ENCODE data around the gene KBTBD2.
"Not testable (repeated sequence)": the region's sequence is repeated elsewhere in the genome, so short reads cannot be mapped to it uniquely, and the experiment has no call there.

The KBTBD2 gene

GRCh38 chr7:32848655-32849054 lies 42.9 kb downstream of the KBTBD2 start:
- DNase-seq (ENCODE audit: low read depth); H3K4me3 ChIP-seq (ENCODE audit: low read depth, low read length); in situ Hi-C loops (cut with HindIII; ENCODE audit: low sequenced_read_pairs): not testable (repeated sequence)

- no peak overlapping the region for H3K4me3 ChIP-seq (ENCODE audit: low read depth, low read length)
- TF ChIP-seq, protein P1, sequence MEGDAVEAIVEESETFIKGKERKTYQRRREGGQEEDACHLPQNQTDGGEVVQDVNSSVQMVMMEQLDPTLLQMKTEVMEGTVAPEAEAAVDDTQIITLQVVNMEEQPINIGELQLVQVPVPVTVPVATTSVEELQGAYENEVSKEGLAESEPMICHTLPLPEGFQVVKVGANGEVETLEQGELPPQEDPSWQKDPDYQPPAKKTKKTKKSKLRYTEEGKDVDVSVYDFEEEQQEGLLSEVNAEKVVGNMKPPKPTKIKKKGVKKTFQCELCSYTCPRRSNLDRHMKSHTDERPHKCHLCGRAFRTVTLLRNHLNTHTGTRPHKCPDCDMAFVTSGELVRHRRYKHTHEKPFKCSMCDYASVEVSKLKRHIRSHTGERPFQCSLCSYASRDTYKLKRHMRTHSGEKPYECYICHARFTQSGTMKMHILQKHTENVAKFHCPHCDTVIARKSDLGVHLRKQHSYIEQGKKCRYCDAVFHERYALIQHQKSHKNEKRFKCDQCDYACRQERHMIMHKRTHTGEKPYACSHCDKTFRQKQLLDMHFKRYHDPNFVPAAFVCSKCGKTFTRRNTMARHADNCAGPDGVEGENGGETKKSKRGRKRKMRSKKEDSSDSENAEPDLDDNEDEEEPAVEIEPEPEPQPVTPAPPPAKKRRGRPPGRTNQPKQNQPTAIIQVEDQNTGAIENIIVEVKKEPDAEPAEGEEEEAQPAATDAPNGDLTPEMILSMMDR (IDR thresholded peaks at IDR 0.05; ENCODE audit: low read depth, low read length, missing control alignments): peak; percentile 70
- in situ Hi-C loops (cut with HindIII; ENCODE audit: low sequenced_read_pairs): no loop called here
- peak; percentile 48 for DNase-seq (ENCODE audit: low read depth)
Measured at GRCh38 chr7:32846630-32847225, 44.8 kb downstream of the KBTBD2 start.

DNA sequence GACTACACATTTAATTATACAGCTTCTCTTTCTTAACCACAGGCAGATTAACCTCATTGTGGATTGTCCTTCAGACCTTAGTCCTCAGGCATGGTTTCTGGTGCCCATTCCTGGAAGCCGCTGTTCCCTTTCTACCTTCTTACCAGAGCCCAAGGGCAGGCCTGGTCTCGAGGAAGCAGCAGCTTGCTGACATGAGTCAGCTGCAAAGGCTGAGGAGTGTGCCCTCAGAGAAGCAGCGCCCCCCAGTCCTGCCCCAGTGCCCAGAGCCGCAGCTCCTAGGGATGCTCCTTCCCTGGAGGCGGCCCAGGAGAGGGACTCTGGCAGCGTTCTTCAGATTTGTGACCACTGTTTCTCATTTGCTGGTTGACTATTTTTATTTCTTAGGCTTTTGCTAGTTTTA lies 46.8 kb downstream of the KBTBD2 start:
- in situ Hi-C loops (cut with HindIII; ENCODE audit: low sequenced_read_pairs); DNase-seq (ENCODE audit: low read depth); H3K4me3 ChIP-seq (ENCODE audit: low read depth, low read length): not testable (repeated sequence)

- H3K4me3 ChIP-seq (ENCODE audit: low read depth, low read length); DNase-seq (ENCODE audit: low read depth); in situ Hi-C loops (cut with HindIII; ENCODE audit: low sequenced_read_pairs): not testable (repeated sequence)
Measured at GRCh38 chr7:32843763-32844162, 47.8 kb downstream of the KBTBD2 start.

GRCh38 chr7:32839846-32840245 lies 51.7 kb downstream of the KBTBD2 start:
- DNase-seq (ENCODE audit: low read depth); in situ Hi-C loops (cut with HindIII; ENCODE audit: low sequenced_read_pairs): not testable (repeated sequence)

GRCh38 chr7:32828996-32829752 lies 62.4 kb downstream of the KBTBD2 start:
- H3K4me3 ChIP-seq (ENCODE audit: low read depth, low read length); DNase-seq (ENCODE audit: low read depth); in situ Hi-C loops (cut with HindIII; ENCODE audit: low sequenced_read_pairs): not testable (repeated sequence)

More at GRCh38 chr7:32839846-32840245, 51.7 kb downstream of the KBTBD2 start:
- H3K4me3 ChIP-seq (ENCODE audit: low read depth, low read length): not testable (repeated sequence)
